HG03135 (cell line): Measurements from ENCODE around the gene AGTRAP.

ENCODE experiments used
- ATAC-seq: cut with Tn5 transposase; IDR thresholded peaks from one replicate; pipeline ENCODE4 v1.9.1; 2021; ENCODE audit warnings: mild to moderate bottlenecking, moderate library complexity; ENCODE audit not compliant: unreplicated experiment

Gene AGTRAP

DNA sequence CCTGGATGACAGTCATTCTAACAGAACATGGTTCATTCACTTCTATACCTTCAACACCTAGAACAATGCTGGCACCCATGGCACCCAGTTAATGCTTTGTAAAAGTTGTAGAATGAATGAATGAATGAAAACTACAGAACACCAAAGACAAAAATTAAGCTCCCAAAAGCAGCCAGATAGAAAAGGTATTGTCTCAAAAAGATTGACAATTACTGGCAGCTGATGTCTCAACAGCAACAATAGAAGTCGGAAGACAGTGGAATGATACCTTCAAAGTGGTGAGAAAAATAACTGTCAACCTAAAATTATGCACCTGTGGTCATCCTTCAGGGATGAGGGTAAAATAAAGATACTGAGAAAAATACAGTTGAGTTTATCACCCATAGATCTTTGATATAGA lies 21.1 kb downstream of the AGTRAP start:
- ATAC-seq = no peak

DNA sequence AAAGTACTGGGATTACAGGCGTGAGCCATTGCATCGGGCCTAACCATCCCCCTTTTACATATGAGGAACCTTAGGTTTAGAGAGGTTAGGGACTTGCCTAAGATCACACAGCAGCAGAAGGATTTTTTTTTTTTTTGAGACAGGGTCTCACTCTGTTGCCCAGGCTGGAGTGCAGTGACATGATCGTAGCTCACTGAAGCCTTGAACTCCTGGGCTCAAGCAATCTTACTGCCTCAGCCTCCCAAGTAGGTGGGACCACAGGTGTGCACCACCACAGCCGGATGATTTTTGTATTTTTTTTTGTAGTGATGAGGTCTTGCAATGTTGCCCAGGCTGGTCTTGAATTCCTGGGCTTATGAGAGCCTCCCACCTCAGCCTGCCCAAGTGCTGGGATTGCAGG lies 23.9 kb downstream of the AGTRAP start:
- ATAC-seq = no peak

DNA sequence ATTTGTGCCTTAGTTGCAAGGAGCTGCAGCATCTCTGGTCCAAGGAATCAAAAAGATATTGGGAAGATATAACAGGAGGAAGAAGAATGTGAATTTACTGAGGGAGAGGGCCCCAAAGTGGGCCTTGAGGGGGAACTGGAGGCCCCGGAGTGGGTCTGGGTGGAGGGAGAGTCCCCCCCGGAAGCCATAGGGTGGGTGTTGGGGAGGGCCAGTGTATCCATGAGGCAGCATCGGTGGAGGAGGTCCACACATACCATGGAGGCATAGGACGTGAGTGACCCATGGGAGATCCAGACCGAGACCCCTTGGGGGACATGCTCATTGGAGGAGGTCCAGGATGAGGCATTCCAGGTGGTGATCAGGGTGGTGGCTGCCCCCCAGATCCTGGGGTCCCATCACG lies 25.3 kb downstream of the AGTRAP start:
- no peak for ATAC-seq

DNA sequence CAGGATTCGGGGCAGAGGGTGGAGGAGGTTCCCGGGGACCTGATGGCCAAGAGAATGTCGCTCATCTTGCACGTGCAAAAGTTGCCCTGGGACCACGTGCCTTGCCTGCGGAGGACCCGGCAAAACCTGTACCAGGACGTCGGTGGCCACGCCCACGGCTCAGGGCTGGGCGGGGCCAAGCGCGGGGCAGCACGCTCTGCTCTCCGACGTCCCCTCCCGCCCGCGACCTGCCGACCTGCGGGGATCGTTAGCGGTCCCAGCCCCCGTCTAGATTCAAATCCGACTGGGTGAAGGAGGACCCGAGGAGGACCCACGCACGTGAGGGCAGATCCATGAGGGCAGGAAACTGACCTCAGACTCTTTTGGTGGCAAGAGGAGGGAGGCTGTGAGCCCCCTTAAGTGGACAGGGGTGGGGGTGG lies 26.1 kb downstream of the AGTRAP start, which contains the start of gene C1orf167:
Gene C1orf167 (plus strand): TSS at position 206 of the 419 bp plus-strand sequence. CDS start 2,208 bp downstream, outside the sequence.
- ATAC-seq = no peak

DNA sequence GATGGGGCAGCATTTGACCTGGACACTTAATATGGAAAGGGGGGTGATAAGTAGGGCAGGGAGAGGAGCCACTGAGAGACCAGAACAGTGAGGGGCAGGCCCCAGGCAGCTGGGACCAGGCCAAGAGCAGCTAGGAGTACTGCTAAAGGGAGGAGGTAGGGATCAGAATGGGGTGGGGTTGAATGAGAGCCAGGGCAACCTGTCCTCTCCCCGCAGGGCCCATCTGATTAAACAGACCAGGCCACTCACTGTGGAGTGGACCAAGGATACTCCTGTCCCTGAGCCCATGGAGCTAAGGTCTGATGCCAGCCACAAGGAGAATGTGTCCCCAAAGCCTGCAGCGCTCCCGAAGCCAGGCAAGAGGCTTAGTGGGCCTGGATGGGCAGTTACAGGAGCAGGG lies 28.2 kb downstream of the AGTRAP start:
- ATAC-seq = no peak

DNA sequence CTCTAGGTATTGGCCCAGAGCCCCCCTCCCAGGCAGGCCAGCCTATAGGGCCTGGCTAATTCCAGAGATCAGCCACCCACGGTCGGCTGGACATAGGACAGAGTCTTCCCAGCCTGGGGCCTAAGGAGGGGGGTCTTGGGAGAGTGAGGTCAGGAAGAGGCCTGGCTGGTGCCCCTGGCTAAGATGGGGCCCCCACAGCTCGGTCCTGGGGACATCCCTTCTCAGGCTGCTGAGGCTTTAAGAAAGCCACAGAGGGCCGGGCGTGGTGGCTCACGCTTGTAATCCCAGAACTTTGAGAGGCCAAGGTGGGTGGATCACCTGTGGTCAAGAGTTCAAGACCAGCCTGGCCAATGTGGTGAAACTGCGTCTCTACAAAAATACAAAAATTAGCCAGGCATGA lies 28.6 kb downstream of the AGTRAP start:
- no peak for ATAC-seq

DNA sequence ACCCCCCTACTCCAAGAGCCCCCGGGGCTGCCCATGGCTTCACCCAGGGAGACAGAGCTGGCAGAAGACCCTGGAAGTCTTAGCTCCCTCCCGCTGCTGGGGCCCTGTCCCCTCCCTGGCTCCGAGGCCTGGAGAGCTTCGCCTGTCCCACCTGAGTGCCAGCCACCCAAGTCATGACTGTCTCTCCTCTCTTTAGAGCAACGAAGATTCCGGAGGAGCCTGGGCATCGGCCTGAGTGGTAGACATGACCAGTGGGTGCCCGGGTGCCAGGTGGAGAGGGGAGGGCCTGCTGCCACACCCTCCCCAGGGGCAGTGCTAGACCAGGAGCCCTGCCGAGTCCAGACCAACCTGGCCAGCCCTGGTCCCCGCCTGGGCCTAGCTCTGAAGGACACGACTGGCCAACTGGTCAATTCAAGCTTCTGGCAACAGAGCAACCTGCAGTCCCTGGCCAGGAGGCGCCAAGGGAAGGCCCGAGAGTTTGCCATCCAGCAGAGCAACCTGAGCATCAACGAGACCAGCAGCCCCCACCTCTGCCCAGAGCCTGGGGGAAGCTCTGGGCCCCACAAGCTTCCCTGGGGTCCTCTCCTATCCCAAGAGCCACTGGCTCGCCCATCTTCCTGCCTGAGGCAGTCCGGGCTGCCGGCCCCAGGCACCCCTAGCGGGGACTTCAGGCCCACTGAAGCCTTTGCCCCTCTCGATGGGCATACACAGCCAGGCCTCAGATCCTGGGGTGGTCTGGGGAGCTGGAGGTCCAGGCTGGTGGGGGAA lies 29.9 kb downstream of the AGTRAP start:
- no peak for ATAC-seq

DNA sequence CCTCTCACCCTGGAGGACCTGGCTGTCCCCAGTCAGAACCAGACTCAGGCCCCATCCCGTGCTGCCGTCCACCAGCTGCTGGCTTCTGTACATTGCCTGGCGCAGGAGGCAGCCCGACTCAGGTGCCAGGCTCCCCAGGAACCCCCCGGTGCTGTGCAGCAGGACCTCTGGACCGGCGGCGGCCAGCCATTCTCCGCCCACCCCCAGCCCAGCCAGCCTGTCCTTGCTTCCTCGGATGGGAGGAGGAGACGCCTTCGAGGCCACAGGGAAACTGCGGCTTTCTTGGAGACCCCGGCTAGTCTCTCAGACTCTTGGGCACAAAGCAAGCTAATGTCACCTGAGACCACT lies 30.5 kb downstream of the AGTRAP start:
- no peak for ATAC-seq

DNA sequence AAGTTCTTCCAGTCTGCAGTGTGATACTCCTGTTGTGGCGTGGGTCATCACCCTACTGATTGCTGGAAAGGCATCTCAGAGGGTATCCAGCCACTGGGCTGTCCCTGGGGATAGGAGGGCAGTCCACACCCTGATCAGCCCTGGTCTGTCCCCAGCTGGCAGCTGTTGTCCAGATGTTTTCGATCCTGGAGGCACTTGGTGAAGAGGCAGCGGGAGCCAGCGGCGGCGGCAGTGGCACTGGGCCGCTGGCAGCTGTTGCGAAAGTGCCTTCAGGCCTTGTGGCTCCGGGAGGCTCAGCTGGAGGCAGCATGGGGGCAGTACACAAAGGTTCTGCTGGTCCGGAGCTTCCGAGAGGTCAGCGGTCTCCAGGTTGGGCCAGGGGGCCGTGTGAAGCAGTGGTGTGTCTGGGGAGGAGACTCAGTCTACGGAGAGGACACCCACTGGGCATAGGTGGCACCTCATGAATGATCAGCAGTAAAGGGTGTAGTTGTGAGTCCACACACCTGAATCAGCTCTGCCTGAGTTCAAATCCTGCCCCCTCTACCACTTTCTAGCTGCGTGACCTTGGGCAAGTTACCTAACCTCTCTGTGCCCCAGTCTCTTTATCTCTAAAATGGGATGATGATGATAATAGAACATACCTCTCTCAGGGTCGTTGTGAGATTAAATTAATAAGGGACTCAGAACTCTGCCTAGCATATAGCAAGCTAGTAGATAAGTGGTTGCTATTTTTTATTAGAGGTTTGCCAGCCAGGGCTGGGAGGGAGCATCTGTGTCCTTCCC lies 32.2 kb downstream of the AGTRAP start:
- no peak for ATAC-seq

DNA sequence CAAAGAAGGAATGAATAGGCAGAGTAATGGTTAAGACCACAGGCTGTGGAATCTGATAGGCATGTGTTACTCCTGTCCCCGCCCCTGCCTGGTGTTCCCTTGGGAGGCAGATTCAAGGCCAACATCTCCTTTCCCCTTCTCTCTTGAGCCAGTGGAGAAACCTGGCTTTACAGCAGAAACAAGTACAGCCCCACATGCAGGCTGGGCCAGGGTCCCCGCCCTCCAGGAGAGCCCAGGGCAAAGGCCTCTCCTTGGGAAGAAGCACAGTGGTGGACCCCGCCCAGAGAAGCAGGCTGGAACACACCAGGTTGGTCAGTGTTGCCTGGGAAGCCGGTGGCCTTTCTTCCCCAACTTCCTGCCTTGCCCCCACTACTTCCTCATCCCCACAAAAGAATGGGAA lies 32.9 kb downstream of the AGTRAP start:
- ATAC-seq = no peak

DNA sequence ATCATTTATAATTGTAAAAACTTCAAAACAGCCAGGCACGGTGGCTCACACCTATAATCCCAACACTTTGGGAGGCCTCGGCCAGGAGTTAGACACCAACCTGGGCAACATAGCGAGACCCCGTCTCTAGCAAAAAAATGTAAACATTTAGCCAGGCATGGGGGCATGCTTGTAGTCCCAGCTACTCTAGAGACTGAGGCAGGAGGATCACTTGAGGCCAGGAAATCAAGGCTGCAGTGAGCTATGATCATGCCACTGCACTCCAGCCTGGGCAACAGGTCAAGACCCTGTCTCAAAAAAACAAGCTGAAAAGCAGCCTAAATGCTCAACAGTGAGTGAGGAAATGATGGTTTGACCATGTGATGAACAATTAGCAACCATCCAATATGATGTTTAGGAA lies 33.3 kb downstream of the AGTRAP start:
- ATAC-seq = no peak

DNA sequence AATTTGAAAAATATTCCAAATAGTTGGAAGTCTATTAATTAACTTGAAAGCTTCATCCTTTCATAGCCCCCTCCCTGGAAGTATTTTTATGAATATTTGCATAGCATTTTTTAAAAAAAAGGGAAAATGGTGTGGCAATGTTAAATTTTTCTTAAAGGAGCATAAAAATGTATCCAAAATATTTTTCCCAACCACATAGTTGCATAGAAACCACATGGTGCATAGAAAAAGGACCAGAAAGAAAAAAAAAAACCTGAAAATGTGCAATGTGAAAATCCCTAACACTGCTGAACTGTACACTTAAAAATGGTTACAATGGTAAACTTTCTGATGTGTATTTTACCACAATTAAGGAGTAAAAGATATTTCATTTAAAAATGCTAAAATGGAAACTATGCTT lies 34.1 kb downstream of the AGTRAP start:
- ATAC-seq = no peak

DNA sequence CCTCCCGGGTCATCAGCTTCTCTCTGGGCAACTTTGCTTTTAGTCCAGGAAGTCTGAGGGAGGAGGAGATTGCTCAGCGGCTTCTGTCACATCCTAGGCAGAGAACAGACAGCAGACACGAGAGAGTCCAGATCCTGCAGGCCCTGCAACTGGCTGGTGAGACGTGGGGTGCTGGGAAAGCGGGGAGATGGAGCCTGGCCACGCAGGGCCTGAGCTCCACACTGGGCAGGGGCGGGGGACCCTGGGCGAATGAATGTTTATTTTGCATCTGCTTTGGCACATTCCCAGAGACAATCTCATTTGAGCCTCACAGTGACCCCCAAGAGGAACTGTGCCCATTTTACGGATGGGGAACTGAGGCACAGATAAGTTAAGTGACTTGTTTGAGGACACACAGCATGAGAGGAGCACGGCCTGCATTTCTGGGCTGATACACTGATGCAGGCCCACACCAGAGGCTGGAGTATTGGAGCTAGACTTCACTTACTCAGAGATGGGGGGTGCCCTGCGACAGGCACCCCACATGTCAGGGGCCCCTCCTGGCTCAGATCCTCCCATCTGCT lies 35.6 kb downstream of the AGTRAP start:
- no peak for ATAC-seq

DNA sequence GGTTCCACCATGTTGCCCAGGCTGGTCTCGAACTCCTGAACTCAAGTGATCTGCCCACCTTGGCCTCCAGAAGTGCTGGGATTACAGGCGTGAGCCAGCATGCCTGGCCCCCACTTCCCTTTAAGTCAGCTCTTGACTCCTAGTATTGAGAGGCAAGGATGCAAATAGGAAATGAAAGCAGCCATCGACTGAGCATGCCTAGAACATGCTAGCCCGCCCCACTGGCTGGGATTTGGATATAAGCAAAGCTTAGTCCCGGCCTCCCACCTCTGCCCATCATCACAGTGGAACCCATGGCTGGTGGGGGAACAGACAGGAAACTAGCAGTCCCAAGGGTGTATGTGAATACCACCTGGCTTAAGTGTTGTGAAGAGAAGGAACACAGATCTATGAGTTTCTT lies 36.5 kb downstream of the AGTRAP start:
- ATAC-seq = no peak

DNA sequence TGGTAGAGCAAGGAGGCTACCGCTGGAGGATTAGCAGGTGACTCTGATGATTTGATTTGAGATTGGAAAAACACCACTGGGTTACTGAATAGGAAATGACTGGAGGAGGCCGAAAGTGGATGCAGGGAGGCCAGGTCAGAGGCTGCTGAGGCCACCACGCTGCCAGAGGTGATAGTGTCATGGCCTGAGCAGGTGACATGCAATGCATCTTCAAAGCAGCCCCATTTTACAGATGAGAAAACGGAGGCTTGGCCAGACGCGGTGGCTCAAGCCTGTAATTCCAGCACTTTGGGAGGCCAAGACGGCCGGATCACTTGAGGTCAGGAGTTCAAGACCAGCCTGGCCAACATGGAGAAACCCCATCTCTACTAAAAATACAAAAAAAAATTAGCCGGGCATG lies 38.8 kb downstream of the AGTRAP start:
- ATAC-seq = no peak

DNA sequence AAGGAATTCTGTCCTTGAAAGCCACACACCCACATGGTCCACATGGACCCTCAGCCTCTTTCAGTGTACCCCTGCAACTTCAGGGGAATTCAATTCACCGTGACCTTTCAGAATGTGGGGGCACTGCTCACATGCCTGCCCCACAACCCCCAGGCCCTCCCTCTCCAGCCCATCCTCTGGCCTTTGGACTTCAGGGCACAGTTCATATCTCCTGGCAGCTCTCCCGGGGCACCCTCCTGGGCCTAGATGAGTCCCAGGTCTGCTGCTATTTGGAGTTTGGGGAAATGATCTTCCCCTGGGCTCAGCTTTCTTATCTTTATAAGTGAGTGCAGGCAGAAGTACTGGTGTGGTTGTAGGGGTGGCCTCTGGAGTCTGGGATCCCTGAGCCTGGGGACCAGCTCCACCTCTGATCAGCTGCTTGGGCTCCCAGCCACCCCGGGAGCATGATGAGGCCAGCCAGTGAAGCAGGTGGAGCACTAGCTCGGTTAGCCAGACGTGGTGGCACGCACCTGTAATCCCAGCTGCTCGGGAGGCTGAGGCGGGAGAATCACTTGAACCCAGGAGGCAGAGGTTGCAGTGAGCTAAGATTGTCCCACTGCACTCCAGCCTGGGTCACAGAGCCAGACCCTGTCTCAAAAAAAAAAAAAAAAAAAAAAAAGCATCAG lies 41.9 kb downstream of the AGTRAP start:
- ATAC-seq = no peak

DNA sequence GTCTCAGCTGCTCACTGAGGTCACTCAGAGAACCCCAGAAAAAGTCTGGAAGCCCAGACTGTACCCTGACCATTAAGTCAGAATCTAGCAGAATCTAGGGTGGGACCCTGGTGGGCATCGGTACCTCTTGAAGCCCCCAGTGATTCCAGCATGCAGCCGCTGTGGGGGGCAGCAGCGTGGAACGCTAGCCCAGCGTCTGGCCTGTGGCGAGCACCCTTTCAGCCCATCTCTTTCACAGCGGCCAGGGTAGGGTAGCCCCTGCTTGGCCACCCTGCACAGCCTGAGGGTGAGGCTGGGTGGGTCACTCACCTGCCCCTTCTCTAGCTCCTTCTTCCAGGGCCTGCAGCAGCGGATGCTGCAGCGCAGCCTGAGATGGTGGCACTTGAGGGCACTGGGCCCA lies 42.4 kb downstream of the AGTRAP start:
- ATAC-seq = no peak

DNA sequence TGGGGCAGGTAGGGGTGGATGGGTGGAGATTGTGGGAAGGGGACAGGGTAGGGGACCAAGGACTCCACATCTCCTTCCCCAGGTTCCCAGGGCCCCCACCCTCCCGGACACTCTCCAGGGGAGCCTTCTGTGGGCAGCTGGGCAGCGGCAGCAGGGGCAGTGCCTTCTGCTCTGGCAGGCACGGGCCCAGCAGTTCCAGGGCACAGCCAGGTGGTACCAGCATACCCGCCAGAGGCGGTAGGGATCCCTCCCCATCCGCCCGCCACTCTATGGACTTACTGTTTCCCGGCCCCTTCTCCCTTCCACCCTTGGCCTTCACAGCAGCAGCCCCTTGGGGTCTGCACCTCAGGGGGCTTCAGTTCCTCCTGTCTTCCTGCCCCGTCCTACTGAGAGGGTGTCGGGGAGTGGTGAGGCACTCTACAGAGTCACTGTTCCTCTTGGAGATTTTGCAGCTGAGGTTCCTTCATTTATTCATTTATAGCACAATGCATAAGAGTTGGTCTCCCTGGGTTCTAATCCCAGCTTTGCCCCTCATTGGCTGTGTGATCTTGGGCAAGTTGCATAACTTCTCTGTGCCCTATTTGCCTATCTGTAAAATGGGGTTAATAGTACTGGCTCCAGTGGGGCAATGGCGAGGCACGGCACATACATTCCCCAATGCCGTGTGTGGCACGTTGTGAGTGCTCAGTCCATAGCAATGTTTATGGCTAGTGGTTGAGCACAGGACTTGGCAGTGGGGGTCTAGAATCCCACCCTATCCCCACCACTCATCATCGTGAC lies 43.1 kb downstream of the AGTRAP start:
- no peak for ATAC-seq

DNA sequence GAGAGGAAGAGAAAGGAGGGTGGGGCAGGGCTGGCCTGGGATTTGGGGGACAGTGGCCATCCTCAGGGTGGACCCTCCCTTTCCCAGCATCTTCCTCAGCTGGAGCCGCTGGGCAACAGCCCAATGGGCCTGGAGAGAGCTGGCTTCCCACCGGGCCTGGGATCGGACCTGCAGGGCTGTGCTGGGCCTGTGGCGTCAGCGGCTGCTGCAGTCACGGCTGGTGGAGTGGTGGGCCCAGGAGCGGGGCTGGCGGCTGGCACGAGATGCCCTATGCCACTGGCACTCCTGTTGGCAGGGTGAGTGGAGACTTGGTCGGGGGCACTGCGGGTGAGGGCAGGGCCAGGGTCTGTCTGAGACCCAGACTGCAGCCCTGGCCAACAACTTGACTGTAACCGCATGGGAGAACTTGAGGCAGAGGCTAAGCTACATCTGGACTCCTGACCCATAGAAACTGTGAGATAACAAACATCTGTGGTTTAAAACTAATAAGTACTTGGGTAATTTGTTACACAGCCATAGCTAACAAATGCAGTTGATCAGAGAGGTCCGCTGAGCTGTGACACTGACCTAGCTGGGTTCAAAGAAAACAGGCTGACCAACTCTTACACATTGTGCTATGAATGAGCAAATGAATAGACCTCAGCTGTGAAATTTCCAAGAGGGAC lies 43.9 kb downstream of the AGTRAP start:
- no peak for ATAC-seq
